ENCODE results near the gene WDR37. TPM values are rescaled to one million over a fixed set of nuclear protein-coding genes. Genes with fewer than 3 reads are reported as not detected.

WDR37 gene
- total and polyA plus RNA-seq, 10 donors, result 8.4 to 60.6 (median 33.9) TPM

DNA sequence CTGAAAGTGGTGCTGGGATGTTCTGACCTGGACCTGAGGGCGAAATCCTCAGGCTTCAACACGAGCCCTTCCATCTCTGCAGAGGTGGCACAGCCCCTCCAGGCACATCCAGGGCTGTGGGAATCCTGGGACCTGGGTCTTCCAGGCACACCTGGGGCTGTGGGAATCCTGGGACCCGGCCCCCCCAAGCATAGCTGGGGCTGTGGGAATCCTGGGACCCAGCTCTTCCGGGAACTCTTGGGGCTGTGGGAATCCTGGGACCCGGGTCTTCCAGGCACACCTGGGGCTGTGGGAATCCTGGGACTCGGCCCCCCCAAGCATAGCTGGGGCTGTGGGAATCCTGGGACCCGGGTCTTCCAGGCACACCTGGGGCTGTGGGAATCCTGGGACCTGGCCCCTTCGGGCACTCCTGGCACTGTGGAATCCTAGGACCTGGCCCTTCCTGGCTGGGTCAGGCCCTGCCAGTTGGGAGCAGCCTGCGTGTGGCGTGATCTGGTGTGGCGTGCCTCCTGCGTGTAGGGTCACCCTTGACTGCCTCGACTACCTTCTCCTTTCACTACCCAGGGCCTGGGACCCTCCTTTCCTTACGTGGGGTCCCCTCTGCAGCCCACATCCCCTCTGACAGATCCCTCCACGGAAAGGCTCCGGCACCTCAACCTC lies 124.0 kb downstream of the WDR37 start:
- WGBS, 5 donors, result 82 to 91% (median 89%) methylated on average over 11 to 16 of the region's 16 CpGs
- H3K27me3 ChIP-seq (replicated peaks in 1 of 7), result peaks cover 0 to 19% (median 0%) of the 10 kb centered on the region in 7 donors
- no peaks in the 10 kb centered on the region for H3K4me1 ChIP-seq
- intact Hi-C loops (cut with DNase I; ENCODE audit: low total_unique reads), result no loop called here
- TF ChIP-seq CTCF (IDR thresholded peaks at IDR 0.05 in 8 of 11, conservative IDR thresholded peaks at IDR 0.05 in 3 of 11) (no peak), POLR2AphosphoS5 (IDR thresholded peaks at IDR 0.05) (no peak), POLR2A (IDR thresholded peaks at IDR 0.05) (no peak)
- no peaks in the 10 kb centered on the region for H3K9me3 ChIP-seq
- DNase-seq, result peak; percentile 50
- no peaks in the 10 kb centered on the region for H3K36me3 ChIP-seq
- H3K27ac ChIP-seq, result no peak overlapping the region
- H3K4me3 ChIP-seq, result no peak overlapping the region

DNA sequence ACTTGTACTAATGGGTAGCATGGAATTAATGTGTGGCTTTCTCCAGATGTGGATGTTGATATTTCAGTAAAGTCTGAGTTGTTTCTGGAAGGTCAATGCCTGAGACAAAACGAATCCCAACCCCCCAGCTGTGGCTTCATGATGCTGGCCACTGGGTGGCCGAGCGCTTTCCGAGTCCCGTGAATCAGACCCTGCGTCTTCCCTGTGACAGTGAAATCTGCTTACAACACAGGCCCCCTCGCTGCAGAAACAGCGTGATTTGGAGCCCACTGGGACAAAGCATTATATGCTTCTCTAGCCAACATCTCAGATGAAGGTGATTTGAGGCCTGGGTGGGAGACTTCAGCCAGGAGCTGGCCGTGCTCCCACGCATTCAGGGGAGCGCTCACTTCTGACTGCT lies 124.7 kb downstream of the WDR37 start:
- Histone ChIP-seq H3K4me3 (no peak overlapping the region), H3K27ac (no peak overlapping the region), H3K36me3 (no peaks in the 10 kb centered on the region), H3K4me1 (no peaks in the 10 kb centered on the region), H3K27me3 (replicated peaks in 1 of 7) (peaks cover 0 to 19% (median 0%) of the 10 kb centered on the region in 7 donors), H3K9me3 (no peaks in the 10 kb centered on the region)
- TF ChIP-seq POLR2A (IDR thresholded peaks at IDR 0.05) (no peak), CTCF (IDR thresholded peaks at IDR 0.05 in 8 of 11, conservative IDR thresholded peaks at IDR 0.05 in 3 of 11) (no peak), POLR2AphosphoS5 (IDR thresholded peaks at IDR 0.05) (no peak)
- DNase-seq, result peak; percentile 47
- WGBS, 5 donors, result 76 to 87% (median 80%) methylated on average over 8 to 11 of the region's 11 CpGs
- intact Hi-C loops (cut with DNase I; ENCODE audit: low total_unique reads), result no loop called here

Other genes with a start within 250 kb of the WDR37 start
- 100 to 1,000 TPM in 4 of 7 donors, 10 to 100 TPM in 3; 78.8 to 163 (median 105) TPM for gene LARP4B, start 124.7 kb upstream of the WDR37 start, total RNA-seq
- gene LARP4B, start 124.7 kb upstream of the WDR37 start, polyA plus RNA-seq, result 10 to 100 TPM; 12.7 to 17.7 (median 14.3) TPM
- gene GTPBP4, start 68.0 kb upstream of the WDR37 start, total RNA-seq, result 10 to 100 TPM; 18.9 to 48.6 (median 37.5) TPM
- gene GTPBP4, start 68.0 kb upstream of the WDR37 start, polyA plus RNA-seq, result 10 to 100 TPM; 16.6 to 27.3 (median 25.4) TPM
- gene IDI2, start 30.5 kb upstream of the WDR37 start, total RNA-seq, result not detected
- gene IDI2, start 30.5 kb upstream of the WDR37 start, polyA plus RNA-seq, result under 1 TPM in 2 of 3 donors, not detected in 1; 0.06 to 0.09 TPM
- gene IDI1, start 7.3 kb upstream of the WDR37 start, total RNA-seq, result 100 to 1,000 TPM in 1 of 7 donors, 10 to 100 TPM in 6; 43.9 to 136 (median 62.6) TPM
- gene IDI1, start 7.3 kb upstream of the WDR37 start, polyA plus RNA-seq, result 10 to 100 TPM; 47.9 to 75.3 (median 68.5) TPM